OCI-LY3 (cell line): ENCODE measurements around the gene TXK.
A peak's percentile ranks its signal among the peaks of the same experiment; 100 is the strongest.

Experiments used
- H2AFZ ChIP-seq: fragments of 200-600, 300-600 bp; shearing (Covaris generic); 2 replicates; pipeline ENCODE4 v1.6.0; 2014; ENCODE audit warnings: antibody characterized with exemption, low read depth, low read length
- H3K27ac ChIP-seq: fragments of 200-600, 300-600 bp; sonication (generic); 2 replicates; pipeline ENCODE4 v1.5.1; 2014; ENCODE audit warnings: mild to moderate bottlenecking, low read length, moderate library complexity, mixed read lengths
- H3K27me3 ChIP-seq: fragments of 200-600, 300-600 bp; sonication (generic); 2 replicates; pipeline ENCODE4 v1.6.1; 2014; ENCODE audit warnings: low read depth, low read length, mixed read lengths
- H3K36me3 ChIP-seq: fragments of 200-600, 300-600 bp; sonication (generic); replicated peaks from 2 replicates; pipeline ENCODE3; 2014; ENCODE audit warnings: low read depth, low read length, mixed read lengths
- H3K4me1 ChIP-seq: fragments of 300-600, 200-600 bp; sonication (generic); 2 replicates; pipeline ENCODE4 v1.6.1; 2014; ENCODE audit warnings: low read length, mixed read lengths
- H3K4me2 ChIP-seq: fragments of 200-600, 300-600 bp; sonication (generic); 2 replicates; pipeline ENCODE4 v1.6.1; 2014; ENCODE audit warnings: low read length, mixed read lengths
- H3K4me3 ChIP-seq: fragments of 300-600, 200-600 bp; sonication (generic); 2 replicates; pipeline ENCODE4 v1.5.1; 2014; ENCODE audit warnings: antibody characterized with exemption, mild to moderate bottlenecking, low read length, moderate library complexity
- H3K79me2 ChIP-seq: fragments of 300-600, 200-600 bp; shearing (Covaris generic); 2 replicates; pipeline ENCODE4 v1.6.1; 2014; ENCODE audit warnings: mild to moderate bottlenecking, low read length, mixed read lengths
- H3K9ac ChIP-seq: fragments of 300-600, 200-600 bp; shearing (Covaris generic); 2 replicates; pipeline ENCODE4 v1.6.0; 2014; ENCODE audit warnings: mild to moderate bottlenecking, low read length, moderate library complexity
- H3K9me3 ChIP-seq: fragments of 200-600, 300-600 bp; shearing (Covaris generic); 2 replicates; pipeline ENCODE4 v1.6.1; 2014; ENCODE audit warnings: low read length, mixed read lengths; ENCODE audit not compliant: insufficient read depth
- H4K20me1 ChIP-seq: fragments of 200-600, 300-600 bp; sonication (generic); 2 replicates; pipeline ENCODE4 v1.6.1; 2016; ENCODE audit warnings: low read length, mixed read lengths; ENCODE audit not compliant: insufficient read depth
- EZH2phosphoT487 ChIP-seq: fragments of 200-600 bp; shearing (Covaris generic); IDR thresholded peaks from 2 replicates; pipeline ENCODE4 v1.6.1; 2018; ENCODE audit warnings: antibody characterized with exemption, mixed run types, low read depth
- TF ChIP-seq, protein P1 (sequence below): fragments of 200-600, 300-600 bp; sonication (generic); IDR thresholded peaks from 2 replicates; pipeline ENCODE4 v1.5.1; 2014; ENCODE audit warnings: antibody characterized with exemption, low read length, low read depth

Gene TXK

DNA sequence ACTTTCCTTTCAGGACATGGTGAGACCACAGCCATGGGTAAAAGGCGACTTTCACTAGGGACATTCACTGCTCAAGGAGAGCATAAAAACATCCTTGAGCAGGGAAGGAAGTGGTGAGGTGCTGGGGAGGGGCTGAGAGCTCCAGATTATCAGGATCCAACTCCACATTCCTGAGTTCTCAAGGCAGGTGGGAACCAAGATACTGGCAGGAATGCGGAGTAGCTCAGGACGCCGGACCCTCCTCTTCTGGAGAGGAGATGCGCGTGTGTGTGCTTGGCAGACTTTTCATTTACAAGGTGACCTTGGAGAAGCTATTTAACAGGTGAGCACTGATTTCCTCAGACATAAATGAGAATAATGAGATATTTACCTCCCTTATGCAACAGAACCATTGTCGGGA lies 41.3 kb upstream of the TXK start:
- peaks cover 7% of the 10 kb centered on the region for H3K36me3 ChIP-seq
- no peaks in the 10 kb centered on the region for H3K79me2 ChIP-seq
- H3K27me3 ChIP-seq, result no peaks in the 10 kb centered on the region
- H3K4me2 ChIP-seq, result peak overlapping the region; percentile 71; the same call in 1 of the 2 replicates
- TF ChIP-seq, protein P1, sequence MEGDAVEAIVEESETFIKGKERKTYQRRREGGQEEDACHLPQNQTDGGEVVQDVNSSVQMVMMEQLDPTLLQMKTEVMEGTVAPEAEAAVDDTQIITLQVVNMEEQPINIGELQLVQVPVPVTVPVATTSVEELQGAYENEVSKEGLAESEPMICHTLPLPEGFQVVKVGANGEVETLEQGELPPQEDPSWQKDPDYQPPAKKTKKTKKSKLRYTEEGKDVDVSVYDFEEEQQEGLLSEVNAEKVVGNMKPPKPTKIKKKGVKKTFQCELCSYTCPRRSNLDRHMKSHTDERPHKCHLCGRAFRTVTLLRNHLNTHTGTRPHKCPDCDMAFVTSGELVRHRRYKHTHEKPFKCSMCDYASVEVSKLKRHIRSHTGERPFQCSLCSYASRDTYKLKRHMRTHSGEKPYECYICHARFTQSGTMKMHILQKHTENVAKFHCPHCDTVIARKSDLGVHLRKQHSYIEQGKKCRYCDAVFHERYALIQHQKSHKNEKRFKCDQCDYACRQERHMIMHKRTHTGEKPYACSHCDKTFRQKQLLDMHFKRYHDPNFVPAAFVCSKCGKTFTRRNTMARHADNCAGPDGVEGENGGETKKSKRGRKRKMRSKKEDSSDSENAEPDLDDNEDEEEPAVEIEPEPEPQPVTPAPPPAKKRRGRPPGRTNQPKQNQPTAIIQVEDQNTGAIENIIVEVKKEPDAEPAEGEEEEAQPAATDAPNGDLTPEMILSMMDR, result no peak
- no peak for TF ChIP-seq EZH2phosphoT487
- H3K27ac ChIP-seq, result peak overlapping the region; percentile 40; the same call in 1 of the 2 replicates
- H4K20me1 ChIP-seq, result no peaks in the 10 kb centered on the region
- H3K4me1 ChIP-seq, result peaks cover 61% of the 10 kb centered on the region
- H3K9me3 ChIP-seq, result no peaks in the 10 kb centered on the region
- H2AFZ ChIP-seq, result no peak overlapping the region
- H3K4me3 ChIP-seq, result no peak overlapping the region
- no peak overlapping the region for H3K9ac ChIP-seq

DNA sequence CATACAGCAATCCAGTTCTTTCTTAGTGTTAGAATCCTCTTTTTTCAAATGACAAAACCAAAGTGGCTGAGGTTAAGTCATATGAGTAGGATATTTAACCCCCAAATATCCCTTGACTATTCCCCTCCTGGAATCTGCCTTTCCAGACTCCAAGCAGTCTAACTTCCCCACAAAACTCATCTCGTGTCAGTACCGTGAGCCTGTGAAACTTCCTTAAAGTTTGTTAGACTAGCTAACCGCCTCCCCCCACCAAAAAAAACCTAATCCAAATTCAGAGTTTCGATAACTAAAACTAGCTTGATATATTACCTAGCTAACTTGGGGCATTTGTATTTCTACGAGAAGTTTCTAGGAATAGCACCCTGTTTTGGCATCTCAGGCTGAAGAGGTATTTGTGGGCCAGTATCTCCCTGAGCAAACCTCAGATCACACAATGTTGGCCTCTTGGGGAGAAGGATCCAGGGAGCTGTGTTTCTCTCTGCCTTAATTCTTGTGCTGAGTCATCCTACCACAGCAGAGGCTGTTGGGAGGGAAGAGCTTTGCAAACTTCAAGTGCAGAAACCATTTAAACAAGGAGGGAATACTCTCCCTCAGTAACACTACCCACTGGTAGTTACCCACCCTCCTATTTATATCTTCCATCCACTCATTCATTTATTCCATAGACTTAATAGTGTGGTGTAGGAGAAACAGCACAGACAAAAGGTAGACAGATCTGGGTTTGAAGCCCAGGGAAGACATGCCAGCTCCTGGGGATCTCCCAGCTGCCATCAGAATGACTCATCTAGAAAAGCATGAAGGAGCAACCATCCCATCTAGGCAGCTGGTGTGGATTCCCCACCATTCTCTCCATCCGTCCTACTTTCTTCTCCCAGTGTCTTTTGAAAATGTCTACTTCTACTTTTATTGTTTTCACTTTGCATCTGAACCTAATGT lies 39.3 kb upstream of the TXK start:
- peaks cover 76% of the 10 kb centered on the region for H3K4me1 ChIP-seq
- peak overlapping the region; percentile 85 for H3K27ac ChIP-seq
- peak overlapping the region; percentile 46 for H3K4me3 ChIP-seq
- TF ChIP-seq, protein P1, result no peak
- no peak for TF ChIP-seq EZH2phosphoT487
- H3K27me3 ChIP-seq, result no peaks in the 10 kb centered on the region
- peaks cover 21% of the 10 kb centered on the region for H3K36me3 ChIP-seq
- H3K4me2 ChIP-seq, result peak overlapping the region; percentile 71
- no peak overlapping the region for H2AFZ ChIP-seq
- H3K9ac ChIP-seq, result peak overlapping the region; percentile 39; the same call in 1 of the 2 replicates
- peaks cover 8% of the 10 kb centered on the region; the same call in 1 of the 2 replicates for H3K9me3 ChIP-seq
- no peaks in the 10 kb centered on the region for H4K20me1 ChIP-seq
- H3K79me2 ChIP-seq, result no peaks in the 10 kb centered on the region

DNA sequence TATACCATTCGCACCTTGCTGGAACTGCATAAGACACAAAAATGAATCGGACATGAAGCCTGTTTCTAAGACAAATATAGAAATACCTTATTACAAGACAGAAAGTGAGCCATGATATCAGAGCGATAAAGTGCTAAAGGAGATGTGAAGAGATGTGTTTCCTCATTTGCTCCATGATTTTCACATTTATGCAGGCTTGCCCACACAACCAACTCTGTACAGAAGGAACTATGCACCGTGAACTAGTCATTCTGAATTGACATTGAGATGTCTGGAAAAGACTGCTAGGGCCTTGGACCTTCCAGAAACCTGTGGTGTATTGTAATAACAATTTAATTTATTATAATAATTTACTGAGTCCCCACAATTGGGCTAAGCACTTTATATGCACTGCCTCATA lies 38.6 kb upstream of the TXK start:
- TF ChIP-seq, protein P1, result no peak
- TF ChIP-seq EZH2phosphoT487, result no peak
- H3K36me3 ChIP-seq, result peaks cover 27% of the 10 kb centered on the region
- peaks cover 11% of the 10 kb centered on the region; the same call in 1 of the 2 replicates for H3K9me3 ChIP-seq
- no peak overlapping the region for H2AFZ ChIP-seq
- no peak overlapping the region for H3K4me3 ChIP-seq
- peak overlapping the region; percentile 71 for H3K4me2 ChIP-seq
- peaks cover 83% of the 10 kb centered on the region for H3K4me1 ChIP-seq
- H3K9ac ChIP-seq, result no peak overlapping the region; the same call in 1 of the 2 replicates
- H4K20me1 ChIP-seq, result no peaks in the 10 kb centered on the region
- H3K27me3 ChIP-seq, result no peaks in the 10 kb centered on the region
- H3K27ac ChIP-seq, result peak overlapping the region; percentile 85; the same call in 1 of the 2 replicates
- H3K79me2 ChIP-seq, result no peaks in the 10 kb centered on the region

DNA sequence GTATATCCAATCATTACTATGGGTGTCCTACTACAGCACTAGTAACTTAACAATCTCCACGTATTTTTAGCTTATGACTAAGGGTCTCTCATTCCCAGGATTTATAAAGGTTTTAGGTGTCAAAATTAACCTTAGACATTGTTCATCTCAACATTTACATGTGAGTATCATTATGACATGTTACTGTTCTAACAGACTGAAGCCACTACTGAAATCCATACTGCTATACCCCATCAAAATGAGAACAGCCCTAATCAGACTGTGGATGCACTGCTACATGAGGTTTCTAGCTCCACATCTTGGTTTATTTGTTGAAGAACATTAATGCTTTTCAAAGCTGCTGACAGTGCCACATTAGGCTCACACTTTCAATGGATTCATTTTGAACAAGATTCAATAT lies 35.6 kb upstream of the TXK start:
- no peaks in the 10 kb centered on the region for H3K27me3 ChIP-seq
- H2AFZ ChIP-seq, result no peak overlapping the region
- no peak overlapping the region for H3K9ac ChIP-seq
- TF ChIP-seq, protein P1, result no peak
- no peak for TF ChIP-seq EZH2phosphoT487
- no peak overlapping the region for H3K27ac ChIP-seq
- no peaks in the 10 kb centered on the region for H4K20me1 ChIP-seq
- H3K36me3 ChIP-seq, result peaks cover 33% of the 10 kb centered on the region
- peaks cover 11% of the 10 kb centered on the region; the same call in 1 of the 2 replicates for H3K9me3 ChIP-seq
- H3K4me1 ChIP-seq, result peaks cover 62% of the 10 kb centered on the region
- no peaks in the 10 kb centered on the region for H3K79me2 ChIP-seq
- H3K4me3 ChIP-seq, result no peak overlapping the region
- peak overlapping the region; percentile 29 for H3K4me2 ChIP-seq
